ENCODE data around the gene FAT1.

GRCh38 chr4:186653969-186654368 lies 69.7 kb downstream of the FAT1 start:
- TF ChIP-seq CTCF (IDR thresholded peaks at IDR 0.05 in 4 of 5, conservative IDR thresholded peaks at IDR 0.05 in 1 of 5) (no peak), POLR2A (IDR thresholded peaks at IDR 0.05) (no peak)

Measured in gastrocnemius medialis (tissue), 4 donors.